Endothelial cell (in vitro differentiated cells): Measurements from ENCODE around the gene EGLN1. TPM values are rescaled to one million over a fixed set of nuclear protein-coding genes. Genes with fewer than 3 reads are reported as not detected.

Experiments
- DNase-seq: peaks from one replicate; pipeline ENCODE4 v3.0.0; 2021; ENCODE audit warnings: low spot score
- H3K27ac Mint-ChIP-seq: one replicate; pipeline ENCODE4 v1.8.0; 2021; ENCODE audit warnings: mixed read lengths, inconsistent platforms; ENCODE audit not compliant: unreplicated experiment
- H3K27me3 Mint-ChIP-seq: one replicate; pipeline ENCODE4 v1.8.0; 2021; ENCODE audit warnings: mild to moderate bottlenecking, moderate library complexity, mixed read lengths, inconsistent platforms; ENCODE audit not compliant: unreplicated experiment
- H3K36me3 Mint-ChIP-seq: one replicate; pipeline ENCODE4 v1.8.0; 2021; ENCODE audit warnings: mild to moderate bottlenecking, low read depth, mixed read lengths, inconsistent platforms; ENCODE audit not compliant: unreplicated experiment
- H3K4me1 Mint-ChIP-seq: one replicate; pipeline ENCODE4 v1.8.0; 2021; ENCODE audit warnings: mild to moderate bottlenecking, mixed read lengths, inconsistent platforms; ENCODE audit not compliant: unreplicated experiment
- H3K4me3 Mint-ChIP-seq: one replicate; pipeline ENCODE4 v1.8.0; 2021; ENCODE audit warnings: mild to moderate bottlenecking, mixed read lengths, inconsistent platforms; ENCODE audit not compliant: unreplicated experiment
- H3K9me3 Mint-ChIP-seq: one replicate; pipeline ENCODE4 v1.8.0; 2021; ENCODE audit warnings: mixed read lengths, inconsistent platforms; ENCODE audit not compliant: unreplicated experiment
- total RNA-seq: library from RNA; stranded (reverse); fragmentation: NEBNext Ultra II Directional; extraction: Animal tissue kit (Norgen Biotek cat#: 25700); gene quantifications from one replicate; pipeline ENCODE4 v1.2.1, GENCODE V29; 2021; ENCODE audit not compliant: unreplicated experiment
- TF ChIP-seq, protein P1 (sequence below): fragments of 200-600 bp; sonication (generic); IDR thresholded peaks from one replicate; pipeline ENCODE4 v1.5.0; 2021; ENCODE audit warnings: antibody characterized with exemption; ENCODE audit not compliant: unreplicated experiment

Gene EGLN1
- total RNA-seq, 1 donor from 2014 or later: 30.8 TPM

GRCh38 chr1:231362325-231362724 is 59.8 kb downstream of the EGLN1 start:
- H3K27ac Mint-ChIP-seq: no peak overlapping the region
- H3K9me3 Mint-ChIP-seq: no peaks in the 10 kb centered on the region
- DNase-seq: no peak
- no peak overlapping the region for H3K4me3 Mint-ChIP-seq
- H3K36me3 Mint-ChIP-seq: peaks cover 16% of the 10 kb centered on the region
- TF ChIP-seq, protein P1, sequence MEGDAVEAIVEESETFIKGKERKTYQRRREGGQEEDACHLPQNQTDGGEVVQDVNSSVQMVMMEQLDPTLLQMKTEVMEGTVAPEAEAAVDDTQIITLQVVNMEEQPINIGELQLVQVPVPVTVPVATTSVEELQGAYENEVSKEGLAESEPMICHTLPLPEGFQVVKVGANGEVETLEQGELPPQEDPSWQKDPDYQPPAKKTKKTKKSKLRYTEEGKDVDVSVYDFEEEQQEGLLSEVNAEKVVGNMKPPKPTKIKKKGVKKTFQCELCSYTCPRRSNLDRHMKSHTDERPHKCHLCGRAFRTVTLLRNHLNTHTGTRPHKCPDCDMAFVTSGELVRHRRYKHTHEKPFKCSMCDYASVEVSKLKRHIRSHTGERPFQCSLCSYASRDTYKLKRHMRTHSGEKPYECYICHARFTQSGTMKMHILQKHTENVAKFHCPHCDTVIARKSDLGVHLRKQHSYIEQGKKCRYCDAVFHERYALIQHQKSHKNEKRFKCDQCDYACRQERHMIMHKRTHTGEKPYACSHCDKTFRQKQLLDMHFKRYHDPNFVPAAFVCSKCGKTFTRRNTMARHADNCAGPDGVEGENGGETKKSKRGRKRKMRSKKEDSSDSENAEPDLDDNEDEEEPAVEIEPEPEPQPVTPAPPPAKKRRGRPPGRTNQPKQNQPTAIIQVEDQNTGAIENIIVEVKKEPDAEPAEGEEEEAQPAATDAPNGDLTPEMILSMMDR: no peak
- peaks cover 6% of the 10 kb centered on the region for H3K4me1 Mint-ChIP-seq
- no peaks in the 10 kb centered on the region for H3K27me3 Mint-ChIP-seq

GRCh38 chr1:231359113-231359512 is 63.0 kb downstream of the EGLN1 start:
- peaks cover 6% of the 10 kb centered on the region for H3K4me1 Mint-ChIP-seq
- H3K9me3 Mint-ChIP-seq: no peaks in the 10 kb centered on the region
- H3K4me3 Mint-ChIP-seq: no peak overlapping the region
- TF ChIP-seq, protein P1: no peak
- no peaks in the 10 kb centered on the region for H3K27me3 Mint-ChIP-seq
- peaks cover 12% of the 10 kb centered on the region for H3K36me3 Mint-ChIP-seq
- no peak for DNase-seq
- H3K27ac Mint-ChIP-seq: no peak overlapping the region

GRCh38 chr1:231357831-231358354 is 64.2 kb downstream of the EGLN1 start:
- H3K4me1 Mint-ChIP-seq: peaks cover 6% of the 10 kb centered on the region
- H3K27ac Mint-ChIP-seq: no peak overlapping the region
- H3K36me3 Mint-ChIP-seq: peaks cover 12% of the 10 kb centered on the region
- DNase-seq: peak; percentile 19
- no peaks in the 10 kb centered on the region for H3K27me3 Mint-ChIP-seq
- H3K4me3 Mint-ChIP-seq: no peak overlapping the region
- H3K9me3 Mint-ChIP-seq: no peaks in the 10 kb centered on the region
- TF ChIP-seq, protein P1: peak; percentile 80

- H3K9me3 Mint-ChIP-seq: no peaks in the 10 kb centered on the region
- TF ChIP-seq, protein P1: no peak
- no peak for DNase-seq
- H3K36me3 Mint-ChIP-seq: peaks cover 10% of the 10 kb centered on the region
- peaks cover 6% of the 10 kb centered on the region for H3K4me1 Mint-ChIP-seq
- no peaks in the 10 kb centered on the region for H3K27me3 Mint-ChIP-seq
- H3K4me3 Mint-ChIP-seq: no peak overlapping the region
- H3K27ac Mint-ChIP-seq: no peak overlapping the region
These were observed 64.8 kb downstream of the EGLN1 start for GRCh38 chr1:231357187-231357772.

GRCh38 chr1:231355171-231355570 is 66.9 kb downstream of the EGLN1 start:
- Mint-ChIP-seq H3K4me3 (no peak overlapping the region), H3K27me3 (no peaks in the 10 kb centered on the region), H3K9me3 (no peaks in the 10 kb centered on the region), H3K36me3 (peaks cover 5% of the 10 kb centered on the region), H3K4me1 (no peaks in the 10 kb centered on the region), H3K27ac (no peak overlapping the region)
- DNase-seq: no peak
- TF ChIP-seq, protein P1: no peak
